HG02852 (cell line): ENCODE measurements around the gene RASSF5.

Experiments used
- ATAC-seq: cut with Tn5 transposase; IDR thresholded peaks from one replicate; pipeline ENCODE4 v1.9.1; 2021; ENCODE audit warnings: mild to moderate bottlenecking, moderate library complexity; ENCODE audit not compliant: unreplicated experiment

RASSF5 gene

DNA sequence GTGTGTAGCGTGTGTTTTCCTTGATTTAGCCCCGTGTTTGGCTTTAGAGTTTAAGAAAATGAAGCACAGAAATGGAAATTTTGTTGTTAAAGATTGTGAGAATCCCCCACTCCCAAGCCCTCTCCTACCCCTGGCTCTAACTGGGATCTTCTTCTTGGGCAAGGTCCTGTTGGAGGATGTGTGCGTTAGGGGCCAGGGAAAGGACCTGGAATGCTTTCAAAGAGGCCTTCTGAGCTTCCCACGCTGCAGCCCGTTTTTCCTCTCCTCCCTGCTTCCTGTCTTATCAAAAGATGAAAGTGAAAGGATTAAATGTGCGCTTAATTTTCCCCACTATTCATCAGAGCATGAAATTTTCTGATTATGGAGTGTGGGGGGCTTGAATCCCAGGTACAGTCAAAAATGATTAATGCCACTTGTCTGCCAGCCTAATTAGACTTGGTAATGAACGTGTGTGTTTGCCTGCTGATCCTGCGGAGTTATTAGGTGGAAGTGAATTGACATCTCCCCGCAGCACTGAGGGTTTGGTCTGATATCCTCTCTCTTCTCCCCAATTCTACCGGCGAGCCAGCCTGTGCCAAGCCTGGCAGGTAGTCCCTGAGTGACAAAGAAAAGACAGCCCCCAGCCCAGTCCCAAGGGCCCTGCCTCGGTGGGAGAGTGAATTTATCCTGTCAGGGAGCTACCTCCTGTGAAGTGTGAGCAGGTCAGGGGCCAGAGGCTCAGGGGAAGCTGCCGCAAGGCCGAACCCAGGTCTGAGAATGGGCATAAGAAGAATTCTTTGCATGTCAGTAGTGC, 4.9 kb downstream of the RASSF5 start:
- no peak for ATAC-seq

DNA sequence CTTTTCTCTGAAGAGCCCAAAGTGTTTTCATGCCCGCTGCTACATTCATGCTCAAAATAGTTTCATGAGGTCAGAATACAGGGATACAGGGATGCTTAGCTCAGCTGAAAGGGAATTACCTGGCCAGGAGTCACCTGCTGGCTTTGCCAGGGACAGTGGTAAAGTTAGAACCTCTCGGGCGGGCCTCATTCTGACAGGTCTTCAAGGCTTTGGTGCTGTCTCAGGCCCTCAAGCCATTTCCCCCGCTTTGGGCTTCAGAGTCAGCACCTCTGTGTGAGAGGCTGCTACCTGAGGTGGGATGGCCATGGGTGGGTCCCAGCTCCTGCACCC, 5.5 kb downstream of the RASSF5 start:
- ATAC-seq: no peak

DNA sequence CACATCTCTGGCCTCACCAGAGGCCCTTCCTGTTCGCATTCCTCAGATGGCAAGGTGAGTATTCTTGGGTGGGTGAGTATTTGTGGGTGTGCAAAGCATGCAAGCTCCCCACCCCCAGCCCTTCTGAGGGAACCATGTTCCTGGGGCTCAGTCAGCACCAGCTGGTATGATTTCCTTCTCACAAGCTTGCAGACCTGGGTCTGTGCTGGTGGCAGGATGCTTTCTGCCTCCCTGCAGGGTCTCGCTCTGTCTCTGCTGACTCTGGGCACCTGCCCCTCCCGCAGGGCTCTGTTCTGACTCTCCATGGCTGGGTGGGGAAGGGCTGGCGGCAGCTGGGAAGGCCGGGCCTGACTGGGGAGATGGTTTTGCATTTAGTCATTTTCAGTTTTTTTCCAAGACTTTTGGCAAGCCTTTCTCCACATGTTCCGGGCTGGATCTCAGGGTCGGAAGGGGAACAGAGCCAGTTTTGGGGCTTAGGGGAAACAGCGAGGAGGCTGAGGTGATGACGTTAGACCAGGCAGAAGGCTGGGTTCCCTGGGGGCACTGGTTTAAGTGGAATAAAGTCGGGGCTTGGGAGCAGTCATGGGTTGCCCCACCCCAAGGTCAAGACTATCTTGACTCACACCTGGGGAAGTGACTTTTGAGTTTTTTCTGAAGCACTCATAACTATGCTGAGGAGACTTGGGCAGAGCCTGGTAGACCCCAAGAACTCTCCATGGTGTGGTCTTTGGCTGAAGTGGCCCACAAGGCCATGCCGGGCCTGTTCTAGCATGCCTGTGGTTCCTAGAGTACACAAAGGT, 6.2 kb downstream of the RASSF5 start:
- no peak for ATAC-seq

- no peak for ATAC-seq
Observed at GRCh38 chr1:206514813-206515387, 7.6 kb downstream of the RASSF5 start.

- no peak for ATAC-seq
Observed at GRCh38 chr1:206516728-206516990, 9.3 kb downstream of the RASSF5 start.

GRCh38 chr1:206517784-206518183, 10.5 kb downstream of the RASSF5 start:
- no peak for ATAC-seq

- no peak for ATAC-seq
Observed at GRCh38 chr1:206518206-206518605, 10.9 kb downstream of the RASSF5 start.

- ATAC-seq: no peak
Observed at GRCh38 chr1:206518743-206519142, 11.4 kb downstream of the RASSF5 start.

GRCh38 chr1:206521127-206521526, 13.8 kb downstream of the RASSF5 start:
- no peak for ATAC-seq

DNA sequence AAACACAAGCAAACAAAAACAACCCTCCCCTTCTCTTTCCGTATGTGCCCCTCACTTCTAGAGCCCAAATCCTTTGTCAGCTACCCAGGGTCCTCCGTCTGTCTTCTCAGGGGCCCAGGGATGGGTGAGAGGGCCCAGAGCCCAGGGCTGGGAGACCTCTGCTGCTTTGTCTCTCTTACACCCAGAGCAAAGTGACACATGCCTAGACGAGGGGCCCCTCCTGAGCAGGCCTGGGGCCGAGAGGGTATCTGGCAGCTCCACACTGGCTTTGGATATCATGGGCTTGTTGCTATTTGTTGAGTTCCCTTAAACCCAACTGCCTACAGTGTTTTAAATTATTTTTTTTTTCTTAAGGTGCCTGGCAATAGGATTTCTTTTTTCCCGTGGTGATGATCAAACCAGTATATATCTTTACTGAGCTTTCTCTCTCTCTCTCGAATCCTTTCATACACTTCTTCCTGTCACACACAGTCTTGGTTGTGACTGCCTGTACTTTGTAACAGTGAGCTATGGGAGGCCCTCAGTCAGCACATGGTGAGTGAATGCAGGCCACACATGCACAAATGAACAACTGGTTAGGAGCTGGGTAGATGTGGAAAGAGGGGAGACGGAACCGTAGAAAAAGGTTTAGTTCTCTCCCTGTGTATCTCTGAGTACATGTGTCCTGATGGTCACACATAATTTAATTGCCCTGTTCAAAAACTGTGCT, 14.5 kb downstream of the RASSF5 start:
- ATAC-seq: no peak

GRCh38 chr1:206524739-206525364, 17.5 kb downstream of the RASSF5 start:
- no peak for ATAC-seq

DNA sequence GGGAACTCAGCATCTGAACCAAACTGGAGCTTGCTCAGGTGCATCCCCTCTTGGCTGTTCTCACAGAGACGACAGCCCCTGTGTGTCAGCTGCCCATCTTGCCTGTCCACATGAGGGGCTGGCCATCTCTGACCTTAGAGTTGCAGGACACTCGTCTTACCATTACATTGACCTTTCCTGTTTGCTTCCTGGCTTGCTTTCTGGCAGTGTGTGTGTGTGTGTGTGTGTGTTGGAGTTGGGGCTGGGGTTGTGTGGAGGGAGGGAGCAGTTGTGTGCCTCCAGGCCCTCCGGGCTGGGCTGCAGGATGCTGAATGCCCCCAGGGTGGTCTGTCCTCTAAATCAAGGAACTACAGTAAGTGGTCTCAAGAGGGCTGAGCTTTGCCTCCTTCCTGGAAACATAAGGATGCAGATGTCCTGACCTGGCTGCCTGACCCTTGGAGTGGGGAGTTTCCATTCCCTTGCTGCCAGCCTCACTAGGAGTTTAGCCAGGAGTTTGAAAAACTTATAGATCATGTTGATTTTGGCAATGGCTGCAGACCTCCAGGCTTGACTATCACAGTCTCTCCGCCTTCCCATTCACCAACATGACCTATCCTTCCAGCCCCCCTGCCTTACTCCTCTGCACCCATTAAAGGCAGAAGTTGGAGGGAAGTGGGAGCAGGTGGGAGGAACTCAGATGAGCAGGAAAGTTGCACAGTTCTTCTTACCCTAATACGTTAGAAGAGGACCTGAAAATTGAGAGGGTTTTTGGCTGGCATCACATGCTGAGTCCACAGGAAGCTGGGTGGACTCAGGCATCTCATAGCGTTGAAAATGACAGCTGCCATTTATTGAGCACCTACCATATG, 19.0 kb downstream of the RASSF5 start:
- no peak for ATAC-seq

GRCh38 chr1:206529425-206529824, 22.1 kb downstream of the RASSF5 start:
- no peak for ATAC-seq

DNA sequence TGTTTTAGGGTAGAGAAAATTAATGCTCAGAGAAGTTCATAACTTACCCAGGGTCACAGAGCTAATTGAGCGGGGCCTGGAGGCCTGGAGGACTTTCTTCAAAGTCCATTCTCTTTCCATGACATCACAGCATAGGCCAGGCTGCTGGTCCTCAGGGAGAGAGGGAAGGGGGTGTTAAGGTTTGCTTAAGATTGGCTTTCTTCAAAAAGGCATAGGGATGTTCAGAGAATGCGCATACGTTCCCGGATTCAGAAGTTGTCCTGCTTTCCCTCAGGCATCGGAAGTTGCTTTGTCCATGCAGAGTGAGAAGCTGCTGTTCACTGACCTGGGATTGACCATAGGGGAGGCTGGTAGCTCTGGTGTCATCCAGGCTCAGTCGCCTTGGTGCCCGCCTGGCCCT, 25.0 kb downstream of the RASSF5 start:
- ATAC-seq: no peak

DNA sequence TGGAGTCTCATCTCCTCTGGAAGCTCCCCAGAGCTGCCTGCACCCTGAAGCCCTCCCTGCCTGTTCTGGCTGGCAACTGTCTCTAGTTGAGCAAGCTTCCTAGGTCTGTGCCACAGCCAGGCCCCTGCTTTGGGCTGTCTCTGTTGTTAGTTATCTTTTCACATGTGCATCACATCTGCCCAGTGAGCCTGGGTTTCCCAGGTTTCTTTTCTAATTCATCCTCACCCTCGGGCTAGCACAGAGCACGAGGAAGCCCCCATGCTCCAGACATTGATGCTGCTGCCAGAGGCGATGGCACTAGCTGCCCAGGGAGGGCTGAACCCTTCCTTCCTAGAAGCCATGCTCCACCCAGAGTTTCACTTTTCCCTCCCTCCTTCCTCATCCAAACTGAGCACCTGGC, 27.2 kb downstream of the RASSF5 start:
- no peak for ATAC-seq

- ATAC-seq: no peak
Observed at GRCh38 chr1:206535853-206536188, 28.5 kb downstream of the RASSF5 start.

DNA sequence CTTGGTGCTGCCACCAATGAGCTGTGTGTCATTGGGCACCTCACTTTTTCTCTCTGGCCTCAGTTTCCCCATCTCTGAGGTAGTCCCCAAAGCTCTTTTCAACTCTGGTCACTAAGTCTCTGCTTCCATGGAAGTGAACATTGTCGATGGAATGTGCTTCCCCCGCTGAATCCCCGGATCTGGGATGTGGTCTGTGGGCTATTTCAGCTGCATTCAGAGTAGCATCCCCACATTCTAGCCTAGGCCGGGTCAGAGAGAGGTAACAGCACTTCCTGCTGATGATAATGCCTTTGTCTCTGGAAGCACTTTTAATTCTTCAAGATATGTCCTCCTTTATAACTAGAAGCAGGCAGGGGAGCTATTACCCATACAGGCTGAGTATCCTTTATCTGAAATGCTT, 29.8 kb downstream of the RASSF5 start:
- ATAC-seq: no peak

DNA sequence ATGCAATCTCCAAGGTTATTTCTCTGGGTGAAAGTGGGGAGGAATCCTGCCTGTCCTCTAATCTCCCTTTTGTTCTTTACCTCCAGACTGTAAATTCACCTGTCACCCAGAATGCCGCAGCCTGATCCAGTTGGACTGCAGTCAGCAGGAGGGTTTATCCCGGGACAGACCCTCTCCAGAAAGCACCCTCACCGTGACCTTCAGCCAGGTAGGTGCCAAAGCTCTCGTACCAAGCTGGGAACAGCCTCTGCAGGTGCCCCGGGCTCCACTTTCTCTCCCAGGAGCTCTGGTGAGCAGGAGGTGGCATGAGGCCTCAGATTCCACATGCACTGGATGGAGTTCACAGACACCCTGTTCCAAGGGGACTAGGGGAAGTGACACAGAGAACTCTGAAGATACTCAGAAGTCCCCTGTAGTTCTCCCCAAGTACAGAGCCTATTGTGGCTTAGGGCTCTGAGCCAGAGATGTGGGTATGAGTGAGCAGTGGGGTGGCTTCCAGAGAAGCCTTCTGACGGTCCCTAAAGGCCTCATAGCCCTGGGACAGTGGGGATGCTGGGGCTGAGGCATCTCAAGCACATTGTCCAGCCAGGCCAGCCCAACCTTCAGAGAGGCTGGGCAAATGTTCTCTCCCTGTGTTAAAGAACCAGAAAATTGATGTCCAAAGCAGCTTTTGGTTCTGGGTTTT, 30.9 kb downstream of the RASSF5 start:
- ATAC-seq: no peak

DNA sequence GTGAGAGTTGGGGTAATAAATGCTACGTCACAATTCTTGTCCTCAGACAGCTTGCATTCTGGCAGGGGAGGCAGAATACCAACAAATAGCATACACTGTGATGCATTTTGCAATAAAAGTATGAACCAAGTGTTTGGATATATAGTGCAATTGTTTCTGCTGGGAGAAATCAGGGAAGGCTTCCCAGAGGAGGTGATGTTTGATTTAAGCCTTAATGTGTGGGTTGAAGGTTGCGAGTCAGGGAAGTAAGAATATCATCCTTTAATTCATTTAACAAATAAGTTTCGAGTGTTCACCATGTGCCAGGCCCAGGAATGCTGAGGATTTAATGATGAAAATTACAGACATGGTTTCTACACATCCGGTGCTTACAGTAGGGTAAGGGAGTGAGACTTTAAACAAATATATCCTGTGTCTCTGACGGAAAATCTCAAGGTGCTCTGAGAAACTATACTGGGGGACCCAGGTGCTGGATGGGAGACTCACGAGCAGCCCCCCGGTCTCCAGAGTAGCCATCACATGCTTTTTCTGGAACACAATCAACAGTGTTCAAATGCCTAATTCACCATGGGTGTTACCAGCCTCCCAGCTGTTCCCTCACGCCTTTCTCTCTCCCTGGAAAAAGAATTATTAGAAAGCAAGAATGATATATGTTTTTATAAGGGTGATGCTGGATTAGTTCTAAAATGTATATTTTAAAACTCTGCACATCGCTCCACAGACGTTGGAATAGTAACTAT, 31.7 kb downstream of the RASSF5 start:
- no peak for ATAC-seq
